Retinal pigment epithelial cell (primary cell): ENCODE results near the gene WNT11.

Experiments used
- DNase-seq: peaks from one replicate; pipeline ENCODE4 v3.0.0-alpha.2; 2010; ENCODE audit warnings: low read depth
- H3K4me3 ChIP-seq: 2 replicates; pipeline ENCODE4 v1.5.1; 2011; ENCODE audit warnings: mild to moderate bottlenecking, low read length, control low read depth, moderate library complexity
- TF ChIP-seq, protein P1 (sequence below): conservative IDR thresholded peaks from 2 replicates; pipeline ENCODE4 v1.5.1; 2011; ENCODE audit warnings: low read depth, low read length, control low read depth, inconsistent platforms

WNT11 gene

DNA sequence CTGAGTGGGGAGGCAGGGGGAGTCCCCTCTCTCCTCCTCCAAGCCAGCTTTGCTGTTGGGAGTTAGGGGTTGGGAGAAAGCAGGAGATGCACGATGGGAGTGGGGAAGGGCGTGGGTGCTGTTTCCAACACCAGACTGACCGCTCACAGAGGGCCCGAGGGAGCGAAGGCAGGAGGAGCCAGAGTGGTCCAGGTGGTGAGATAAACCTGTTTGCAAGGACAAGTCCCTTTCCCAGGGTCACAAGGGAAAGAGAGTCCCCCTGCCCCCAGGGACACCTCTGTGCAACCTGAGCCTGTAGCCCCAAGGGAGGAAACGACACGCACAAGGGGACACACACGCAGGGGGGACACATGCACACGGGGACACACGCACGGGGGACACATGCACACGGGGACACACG lies 42.2 kb downstream of the WNT11 start:
- TF ChIP-seq, protein P1, sequence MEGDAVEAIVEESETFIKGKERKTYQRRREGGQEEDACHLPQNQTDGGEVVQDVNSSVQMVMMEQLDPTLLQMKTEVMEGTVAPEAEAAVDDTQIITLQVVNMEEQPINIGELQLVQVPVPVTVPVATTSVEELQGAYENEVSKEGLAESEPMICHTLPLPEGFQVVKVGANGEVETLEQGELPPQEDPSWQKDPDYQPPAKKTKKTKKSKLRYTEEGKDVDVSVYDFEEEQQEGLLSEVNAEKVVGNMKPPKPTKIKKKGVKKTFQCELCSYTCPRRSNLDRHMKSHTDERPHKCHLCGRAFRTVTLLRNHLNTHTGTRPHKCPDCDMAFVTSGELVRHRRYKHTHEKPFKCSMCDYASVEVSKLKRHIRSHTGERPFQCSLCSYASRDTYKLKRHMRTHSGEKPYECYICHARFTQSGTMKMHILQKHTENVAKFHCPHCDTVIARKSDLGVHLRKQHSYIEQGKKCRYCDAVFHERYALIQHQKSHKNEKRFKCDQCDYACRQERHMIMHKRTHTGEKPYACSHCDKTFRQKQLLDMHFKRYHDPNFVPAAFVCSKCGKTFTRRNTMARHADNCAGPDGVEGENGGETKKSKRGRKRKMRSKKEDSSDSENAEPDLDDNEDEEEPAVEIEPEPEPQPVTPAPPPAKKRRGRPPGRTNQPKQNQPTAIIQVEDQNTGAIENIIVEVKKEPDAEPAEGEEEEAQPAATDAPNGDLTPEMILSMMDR, result no peak
- no peak overlapping the region for H3K4me3 ChIP-seq
- no peak for DNase-seq

DNA sequence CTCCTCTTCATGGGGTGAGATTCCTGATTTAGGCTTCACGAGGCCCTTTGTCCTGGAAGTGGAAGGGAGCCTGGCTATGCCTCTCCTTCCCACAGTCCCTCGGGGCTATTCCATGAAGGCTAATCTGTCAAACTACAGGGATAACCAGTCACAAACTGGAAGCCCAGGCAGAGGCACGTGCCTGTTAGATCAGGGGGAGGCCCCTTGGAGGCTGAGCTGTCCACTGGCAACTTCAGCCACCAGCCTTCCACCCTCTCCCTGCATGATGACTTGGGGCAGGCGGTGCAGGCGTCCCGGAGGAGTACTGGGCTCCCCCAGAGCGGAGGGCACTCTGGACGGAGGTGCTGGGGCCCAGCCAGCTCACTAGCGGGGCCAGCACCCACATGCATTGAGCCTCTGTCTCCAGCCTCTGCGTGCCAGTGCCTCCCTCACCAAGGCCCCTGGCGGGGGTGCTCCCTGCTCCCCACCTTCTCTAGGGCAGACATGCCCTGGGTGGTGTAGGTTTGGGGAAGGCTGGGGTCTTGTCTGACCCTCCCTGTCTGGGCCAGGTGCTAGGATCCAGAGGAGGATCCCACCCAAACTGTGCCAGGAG lies 42.9 kb downstream of the WNT11 start:
- no peak for DNase-seq
- TF ChIP-seq, protein P1, result no peak
- H3K4me3 ChIP-seq, result no peak overlapping the region

DNA sequence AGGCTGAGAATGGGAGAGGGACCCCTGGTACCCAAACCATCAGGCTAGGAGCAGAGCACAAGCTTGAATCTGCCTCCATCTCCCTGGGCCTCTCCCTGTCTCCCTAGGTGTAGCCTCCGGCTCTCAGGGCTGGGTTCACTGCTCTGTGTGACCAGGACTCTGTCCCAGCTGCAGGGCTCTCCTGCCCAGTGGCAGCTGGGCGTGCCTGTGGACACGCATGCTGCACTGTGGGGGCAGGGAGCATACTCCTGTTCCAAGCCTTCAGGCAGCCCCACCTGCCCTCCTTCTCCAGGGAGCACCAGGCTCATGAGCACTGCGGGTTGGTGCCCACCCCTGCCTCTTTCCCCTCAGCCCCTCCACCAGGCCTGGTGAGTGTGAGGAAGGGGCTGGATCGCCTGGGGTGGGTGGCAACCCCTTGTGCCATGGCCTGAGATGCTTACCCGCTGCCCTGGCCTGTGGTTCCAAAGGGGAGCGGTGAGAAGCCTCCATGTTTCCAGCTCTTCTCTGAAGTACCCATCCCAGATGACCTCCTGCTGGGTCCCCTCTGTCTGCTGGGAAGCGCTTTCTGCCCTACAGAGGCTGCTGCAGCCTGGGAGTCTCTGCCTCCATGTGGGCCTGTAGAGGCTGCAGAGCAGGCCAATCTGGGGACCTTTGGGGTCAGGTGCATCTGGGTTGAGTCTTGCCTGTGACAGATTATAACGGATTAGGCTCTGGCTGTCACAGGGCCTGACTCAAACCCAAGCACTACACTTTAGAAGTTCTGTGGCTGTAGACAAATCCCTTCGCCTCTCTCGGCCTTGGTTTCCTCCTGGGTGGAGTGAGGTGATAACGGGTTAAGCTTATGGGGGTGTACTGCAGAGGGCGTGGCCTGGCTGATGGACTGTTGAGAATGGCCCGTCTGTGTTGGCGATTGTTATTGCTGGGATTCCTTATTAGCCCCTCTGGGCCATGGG lies 43.7 kb downstream of the WNT11 start:
- DNase-seq, result no peak
- no peak overlapping the region for H3K4me3 ChIP-seq
- TF ChIP-seq, protein P1, result no peak

DNA sequence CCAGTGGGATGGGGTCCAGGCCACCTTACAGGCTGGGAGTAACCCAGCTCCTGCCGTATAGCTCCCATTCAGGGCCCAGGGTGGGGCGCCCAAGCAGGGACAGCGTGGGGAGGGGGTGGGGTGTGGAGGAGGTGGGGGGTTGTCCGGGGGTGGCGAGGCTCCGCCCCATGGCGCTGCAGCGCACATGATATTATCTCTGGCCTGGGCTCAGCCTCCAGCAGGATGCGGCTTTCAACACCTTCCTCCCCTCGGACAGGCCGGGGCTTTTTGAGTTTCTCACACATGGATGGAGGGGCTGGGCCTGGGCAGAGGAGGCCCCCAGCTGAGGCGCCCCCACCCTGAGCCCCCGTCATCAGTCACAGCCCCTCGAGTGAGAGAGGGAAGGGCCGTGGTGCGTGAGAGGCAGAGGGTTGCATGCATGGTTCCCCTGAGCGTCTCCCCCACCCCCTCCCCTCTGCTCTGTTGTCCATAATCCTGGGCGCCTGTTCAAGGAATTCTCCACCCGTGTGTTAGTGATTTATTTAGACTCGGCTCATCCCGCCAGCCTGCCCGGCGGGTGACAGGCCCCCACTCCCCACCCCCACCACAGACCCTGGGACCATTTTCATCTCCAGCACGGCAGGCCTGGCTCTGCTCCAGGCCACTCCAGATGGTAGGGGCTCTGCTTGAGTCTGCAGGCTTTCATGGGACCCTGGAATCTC lies 44.9 kb downstream of the WNT11 start:
- no peak for DNase-seq
- no peak overlapping the region for H3K4me3 ChIP-seq
- TF ChIP-seq, protein P1, result no peak

DNA sequence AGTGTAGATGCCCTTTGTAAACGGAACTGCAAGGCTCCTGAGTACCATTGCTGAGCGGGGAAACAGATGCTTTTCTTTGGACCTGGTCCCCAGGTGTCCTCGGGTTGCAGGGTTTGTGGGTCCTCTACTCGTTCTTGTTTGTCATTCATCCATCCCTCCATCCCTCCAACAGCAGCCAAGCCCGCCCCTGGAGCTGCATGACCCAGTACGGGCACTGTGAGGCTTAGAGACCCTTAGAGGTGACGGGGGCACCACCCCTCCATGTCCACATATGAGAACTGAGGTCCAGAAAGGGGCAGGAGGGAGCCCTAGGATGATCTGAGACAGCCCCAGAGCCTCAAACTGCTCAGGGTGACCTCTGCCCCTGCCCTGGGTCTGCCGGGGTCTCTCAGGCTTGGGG lies 45.4 kb downstream of the WNT11 start:
- TF ChIP-seq, protein P1, result no peak
- H3K4me3 ChIP-seq, result no peak overlapping the region
- DNase-seq, result no peak

DNA sequence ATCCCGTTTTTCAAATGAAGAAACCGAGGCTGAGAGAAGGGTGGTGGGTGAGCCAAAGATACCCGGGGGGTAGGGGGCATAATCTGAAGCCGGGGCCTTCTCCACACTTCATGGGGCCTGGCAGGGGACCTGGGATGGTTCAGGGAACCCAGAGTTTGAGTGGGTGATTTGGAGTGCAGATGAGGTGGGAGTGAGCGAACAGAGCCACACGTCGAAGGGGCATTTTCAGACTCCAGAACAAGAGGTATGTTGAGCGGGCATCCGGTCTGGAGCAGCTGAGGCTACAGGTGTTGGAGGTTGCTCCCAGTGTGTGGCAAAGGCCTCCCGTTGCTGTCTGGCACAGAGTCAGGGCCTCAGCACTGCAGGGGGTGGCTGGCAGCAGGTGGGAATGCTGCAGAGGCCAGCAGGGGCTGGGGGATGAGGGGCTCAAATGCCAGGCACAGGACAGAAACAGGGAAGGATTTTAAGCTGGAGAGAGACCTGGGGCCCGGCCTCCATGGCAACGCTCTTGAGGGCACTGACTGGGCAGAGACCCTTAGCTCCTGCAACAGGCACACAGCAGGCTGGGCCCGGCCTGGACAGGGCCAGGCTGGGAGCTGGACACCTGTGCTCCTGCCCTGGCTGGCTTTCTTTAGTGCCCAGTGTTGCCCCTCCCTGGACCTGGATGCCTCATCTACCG lies 46.2 kb downstream of the WNT11 start:
- TF ChIP-seq, protein P1, result no peak
- no peak for DNase-seq
- no peak overlapping the region for H3K4me3 ChIP-seq
